Stimulated activated CD8-positive, alpha-beta memory T cell treated with anti-CD3 and anti-CD28 coated beads, Interleukin-2, amount 100 ng/mL, for 48 hours (primary cell): ENCODE measurements around the gene PAX5.

Source experiments
- DNase-seq, 2 donors: peaks; one replicate each; pipeline ENCODE4 v3.0.0-alpha.2; 2020; ENCODE audit warnings: low read depth in 2 of 2

The PAX5 gene

GRCh38 chr9:36862206-36863145, 171.6 kb downstream of the PAX5 start:
- no peak for DNase-seq

GRCh38 chr9:36861528-36862205, 172.4 kb downstream of the PAX5 start:
- DNase-seq: no peak

- no peak for DNase-seq
Observed at GRCh38 chr9:36858805-36859375, 175.2 kb downstream of the PAX5 start.

GRCh38 chr9:36855448-36856315, 178.4 kb downstream of the PAX5 start:
- DNase-seq: peak; percentile 33 to 36

GRCh38 chr9:36854751-36855150, 179.3 kb downstream of the PAX5 start:
- DNase-seq: no peak

GRCh38 chr9:36854034-36854433, 180.0 kb downstream of the PAX5 start:
- no peak for DNase-seq

GRCh38 chr9:36853233-36853632, 180.8 kb downstream of the PAX5 start:
- DNase-seq: no peak

GRCh38 chr9:36849943-36850342, 184.1 kb downstream of the PAX5 start:
- DNase-seq: no peak

GRCh38 chr9:36848946-36849345, 185.1 kb downstream of the PAX5 start:
- DNase-seq: no peak

- DNase-seq: no peak
Observed at GRCh38 chr9:36847781-36848673, 186.0 kb downstream of the PAX5 start.

GRCh38 chr9:36846621-36847020, 187.4 kb downstream of the PAX5 start:
- DNase-seq: no peak

- no peak for DNase-seq
Observed at GRCh38 chr9:36845844-36846243, 188.2 kb downstream of the PAX5 start.

GRCh38 chr9:36844961-36845360, 189.1 kb downstream of the PAX5 start:
- DNase-seq: no peak

GRCh38 chr9:36843964-36844363, 190.1 kb downstream of the PAX5 start:
- DNase-seq: no peak

GRCh38 chr9:36842560-36843530, 191.2 kb downstream of the PAX5 start:
- no peak for DNase-seq

- no peak for DNase-seq
Observed at GRCh38 chr9:36840898-36841536, 193.1 kb downstream of the PAX5 start.

GRCh38 chr9:36839131-36839885, 194.8 kb downstream of the PAX5 start:
- DNase-seq: no peak
